HG02678 (cell line): ENCODE results near the gene SORT1.
"Not testable (repeated sequence)": the region's sequence is repeated elsewhere in the genome, so short reads cannot be mapped to it uniquely, and the experiment has no call there.

Source experiments
- ATAC-seq: cut with Tn5 transposase; IDR thresholded peaks from one replicate; pipeline ENCODE4 v1.9.1; 2021; ENCODE audit warnings: mild to moderate bottlenecking, moderate library complexity; ENCODE audit not compliant: unreplicated experiment

Gene SORT1

DNA sequence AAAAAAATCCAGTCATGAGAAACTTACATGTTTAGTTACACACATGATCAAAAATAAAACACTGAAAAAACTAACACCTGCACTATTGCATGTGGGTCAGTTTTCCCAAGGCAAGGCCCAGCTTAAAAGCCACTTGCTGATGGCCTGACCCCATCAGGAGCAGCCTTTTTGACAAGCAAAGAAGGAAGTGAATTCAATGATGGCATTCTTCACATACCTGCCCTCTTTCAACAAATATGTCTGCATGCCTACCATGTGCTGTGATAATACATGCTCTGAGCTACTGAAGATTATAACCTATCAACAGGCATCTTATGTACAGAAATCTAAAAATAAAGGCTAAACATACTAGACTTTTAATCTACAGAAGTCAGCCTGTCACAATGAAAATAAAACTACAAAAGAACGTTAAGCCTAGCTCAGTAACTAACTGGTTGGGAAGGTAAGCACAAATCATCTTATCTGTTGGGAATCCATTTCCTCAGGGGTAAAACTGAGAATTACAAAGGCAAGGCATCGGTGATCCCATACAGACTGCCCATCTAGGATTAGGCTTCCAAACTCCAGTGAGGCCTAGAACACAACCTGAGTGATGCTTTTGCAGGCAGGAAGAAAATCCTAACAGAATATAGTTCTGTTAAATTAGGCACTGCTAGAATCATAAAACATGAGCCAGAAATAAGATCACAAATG, 14.5 kb downstream of the SORT1 start:
- ATAC-seq: no peak

DNA sequence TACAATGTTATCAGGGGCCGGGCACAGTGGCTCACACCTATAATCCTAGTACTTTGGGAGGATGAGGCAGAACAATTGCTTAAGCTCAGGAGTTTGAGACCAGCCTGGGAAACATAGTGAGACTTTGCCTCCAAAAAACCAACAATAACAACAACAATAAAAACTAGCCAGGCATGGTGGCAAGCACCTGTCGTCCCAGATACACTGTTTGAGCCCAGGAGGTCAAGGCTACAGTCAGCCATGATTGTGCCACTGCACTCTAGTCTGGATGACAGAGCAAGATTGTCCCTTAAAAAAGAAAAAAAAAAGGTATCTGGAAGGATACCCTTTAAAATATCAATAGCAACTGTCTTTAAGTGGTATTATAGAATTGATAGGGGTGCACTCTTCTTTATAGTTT, 16.1 kb downstream of the SORT1 start:
- ATAC-seq: no peak

GRCh38 chr1:109379907-109380306, 17.8 kb downstream of the SORT1 start:
- ATAC-seq: no peak

GRCh38 chr1:109379422-109379821, 18.3 kb downstream of the SORT1 start:
- ATAC-seq: no peak

GRCh38 chr1:109377698-109378097, 20.0 kb downstream of the SORT1 start:
- ATAC-seq: no peak

- ATAC-seq: not testable (repeated sequence)
These were observed 24.0 kb downstream of the SORT1 start for GRCh38 chr1:109373696-109374095.

DNA sequence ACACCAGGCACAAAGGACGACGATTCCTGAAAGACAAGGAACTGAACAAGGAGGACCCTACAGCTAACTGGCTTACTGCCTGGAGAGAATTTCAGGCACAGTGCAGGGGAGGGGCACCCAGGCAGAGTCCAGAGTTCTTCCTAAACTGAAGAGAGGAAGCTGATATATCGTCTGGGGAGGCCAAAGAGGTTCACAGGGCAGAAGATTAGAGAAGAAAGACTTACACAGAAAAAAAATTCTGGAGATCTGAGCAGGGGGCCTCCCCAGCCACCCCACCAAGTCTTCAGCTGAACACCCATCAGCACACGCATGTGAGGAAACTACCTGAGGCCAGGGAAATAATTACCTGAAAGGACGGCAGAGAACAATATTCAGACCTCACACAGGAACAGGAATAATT, 24.6 kb downstream of the SORT1 start:
- no peak for ATAC-seq

- no peak for ATAC-seq
These were observed 25.4 kb downstream of the SORT1 start for GRCh38 chr1:109372281-109372680.

GRCh38 chr1:109371341-109371739, 26.4 kb downstream of the SORT1 start:
- ATAC-seq: no peak

- ATAC-seq: no peak
These were observed 26.9 kb downstream of the SORT1 start for GRCh38 chr1:109370712-109371340.

- no peak for ATAC-seq
These were observed 28.5 kb downstream of the SORT1 start for GRCh38 chr1:109369167-109369746.

- ATAC-seq: no peak
These were observed 29.3 kb downstream of the SORT1 start for GRCh38 chr1:109368464-109368863.

GRCh38 chr1:109367626-109368025, 30.1 kb downstream of the SORT1 start:
- ATAC-seq: no peak

DNA sequence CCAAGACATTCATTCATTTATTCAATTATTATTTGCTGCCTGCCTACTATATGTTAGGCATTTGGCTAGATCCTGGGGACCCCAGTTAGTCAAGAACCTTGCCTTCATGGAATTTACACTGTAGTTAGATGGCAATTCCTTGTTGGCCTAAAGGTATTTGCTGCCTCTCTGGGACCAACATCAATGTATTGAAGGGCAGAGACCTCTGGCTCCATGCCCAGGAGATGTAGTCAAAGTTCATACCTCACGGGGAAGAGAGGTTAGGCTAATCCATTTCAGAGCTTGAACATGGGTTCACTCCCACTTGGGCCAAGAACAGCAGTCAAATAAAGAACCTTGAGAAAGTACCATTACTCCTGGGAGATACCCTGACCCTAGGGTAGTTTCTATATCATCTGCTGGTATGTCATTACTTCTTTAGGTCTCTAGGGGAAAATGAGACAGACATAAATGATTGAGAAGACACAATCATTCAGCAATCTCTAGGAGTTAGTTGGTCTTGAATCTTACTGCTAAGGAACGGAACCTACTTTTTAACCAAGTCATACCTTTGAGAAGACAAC, 32.0 kb downstream of the SORT1 start:
- no peak for ATAC-seq

GRCh38 chr1:109361649-109362048, 36.1 kb downstream of the SORT1 start:
- ATAC-seq: no peak

GRCh38 chr1:109361069-109361468, 36.6 kb downstream of the SORT1 start:
- ATAC-seq: no peak

DNA sequence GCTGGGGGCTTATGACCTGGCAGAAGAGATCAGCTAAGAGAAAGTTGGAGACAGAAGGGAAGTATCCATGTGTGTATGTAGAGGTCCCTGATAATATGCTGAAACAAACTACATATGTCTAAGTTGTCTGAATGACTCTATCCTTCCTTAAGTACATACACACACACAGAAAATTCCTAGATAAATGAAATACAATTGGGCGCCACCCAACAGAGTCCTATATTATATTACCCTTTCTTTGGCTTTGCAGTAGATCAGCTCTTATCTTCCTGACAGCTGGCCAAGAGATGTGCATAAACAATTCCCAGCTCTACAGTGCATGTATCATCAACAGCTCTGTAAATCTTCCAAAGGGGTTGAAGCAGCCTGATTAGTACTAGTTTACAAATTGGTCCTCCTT, 40.1 kb downstream of the SORT1 start:
- ATAC-seq: no peak

DNA sequence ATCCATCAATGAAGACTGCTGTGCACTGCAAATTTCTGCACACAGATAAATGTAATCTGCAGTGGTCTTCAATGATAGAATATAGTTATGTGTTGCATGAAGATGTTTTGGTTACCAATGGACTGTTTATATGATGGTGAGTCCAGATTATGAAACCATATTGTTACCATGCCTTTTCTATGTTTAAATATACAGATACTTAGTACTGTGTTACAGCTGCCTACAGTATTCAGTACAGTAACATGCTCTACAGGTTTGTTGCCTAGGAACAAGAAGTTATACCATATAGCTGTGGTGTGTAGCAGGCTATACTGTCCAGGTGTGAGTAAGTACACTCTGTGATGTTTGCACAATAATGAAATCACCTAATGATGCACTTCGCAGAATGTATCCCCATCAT, 40.8 kb downstream of the SORT1 start:
- no peak for ATAC-seq

GRCh38 chr1:109356505-109356904, 41.2 kb downstream of the SORT1 start:
- ATAC-seq: no peak

DNA sequence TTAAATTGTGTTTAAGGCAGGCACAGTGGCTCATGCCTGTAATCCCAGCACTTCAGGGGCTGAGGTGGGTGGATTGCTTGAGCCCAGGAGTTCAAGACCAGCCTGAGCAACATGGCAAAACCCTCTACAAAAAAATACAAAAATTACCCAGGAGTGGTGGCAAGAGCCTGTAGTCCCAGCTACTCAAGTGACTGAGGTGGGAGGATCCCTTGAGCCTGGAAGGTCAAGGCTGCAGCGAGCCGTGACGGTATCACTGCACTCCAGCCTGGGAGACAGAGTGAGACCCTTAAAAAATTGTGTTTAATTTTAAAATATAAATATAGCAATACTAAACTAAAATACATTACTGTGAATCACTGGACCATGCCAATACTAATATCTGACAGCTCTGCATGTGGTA, 42.8 kb downstream of the SORT1 start:
- no peak for ATAC-seq

GRCh38 chr1:109351457-109351856, 46.3 kb downstream of the SORT1 start:
- no peak for ATAC-seq

DNA sequence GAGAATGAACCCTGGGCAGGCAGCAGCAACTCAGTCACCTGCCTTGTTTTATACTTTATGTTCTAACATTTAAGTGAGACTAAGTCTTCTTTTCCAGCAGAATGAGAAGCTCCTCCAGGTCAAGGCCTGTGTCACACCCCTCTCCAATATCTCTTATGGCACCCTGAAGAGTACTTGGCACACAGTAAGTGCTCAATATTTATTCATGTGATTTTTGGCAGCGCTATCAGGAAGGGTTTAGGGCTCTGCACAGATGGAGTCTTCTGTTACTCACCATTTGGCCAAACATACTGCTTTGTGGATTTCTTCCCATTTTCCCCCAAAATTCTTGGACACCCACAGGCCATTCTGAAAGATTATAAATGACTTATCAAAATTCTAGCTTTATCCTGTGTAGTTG, 47.1 kb downstream of the SORT1 start:
- ATAC-seq: no peak
